Fibroblast of lung (primary cell): ENCODE results near the gene ASAP2. TPM values are rescaled to one million over a fixed set of nuclear protein-coding genes. Genes with fewer than 3 reads are reported as not detected.

ENCODE experiments used
- DNase-seq, 2 donors: peaks; one replicate each; pipeline versions ENCODE4 v3.0.0 to v3.0.0-alpha.2; 2010; ENCODE audit warnings: low read depth in 2 of 2
- H2AFZ ChIP-seq: 2 replicates; pipeline ENCODE4 v1.5.1; 2012; ENCODE audit warnings: low read length, control low read depth, inconsistent platforms
- H3K27ac ChIP-seq: 2 replicates; pipeline ENCODE4 v1.5.1; 2011; ENCODE audit warnings: low read length, control low read depth; ENCODE audit not compliant: insufficient read depth
- H3K27me3 ChIP-seq: 2 replicates; pipeline ENCODE4 v1.5.1; 2011; ENCODE audit warnings: mild to moderate bottlenecking, low read length; ENCODE audit not compliant: control insufficient read depth, insufficient read depth
- H3K36me3 ChIP-seq: 2 replicates; pipeline ENCODE4 v1.5.1; 2011; ENCODE audit warnings: low read length; ENCODE audit not compliant: control insufficient read depth, insufficient read depth
- H3K4me1 ChIP-seq: 2 replicates; pipeline ENCODE4 v1.5.1; 2011; ENCODE audit warnings: low read length; ENCODE audit not compliant: control insufficient read depth, insufficient read depth; ENCODE audit errors: extremely low read depth
- H3K4me2 ChIP-seq: 2 replicates; pipeline ENCODE4 v1.5.1; 2011; ENCODE audit warnings: low read length, control low read depth; ENCODE audit not compliant: insufficient read depth; ENCODE audit errors: extremely low read depth
- H3K4me3 ChIP-seq, 4 experiments: fragments of 200-600 bp in 1 of 4; sonication (generic) in 1 of 4; replicated peaks in 1 of 4; 2 replicates each; pipeline ENCODE4 v1.5.1; 2011 to 2016; ENCODE audit warnings: low read length in 4 of 4, low read depth in 3 of 4, mild to moderate bottlenecking in 3 of 4, control low read depth in 2 of 4, inconsistent platforms in 1 of 4, mixed read lengths in 1 of 4; ENCODE audit not compliant: insufficient read depth in 1 of 4; ENCODE audit errors: control extremely low read depth in 1 of 4
- H3K79me2 ChIP-seq: 2 replicates; pipeline ENCODE4 v1.5.1; 2012; ENCODE audit warnings: mild to moderate bottlenecking, low read length, inconsistent platforms; ENCODE audit not compliant: control insufficient read depth, insufficient read depth
- H3K9ac ChIP-seq: 2 replicates; pipeline ENCODE4 v1.5.1; 2011; ENCODE audit warnings: mild to moderate bottlenecking, low read length, control low read depth; ENCODE audit not compliant: insufficient read depth
- H3K9me3 ChIP-seq: 2 replicates; pipeline ENCODE4 v1.5.1; 2012; ENCODE audit warnings: low read depth, low read length; ENCODE audit not compliant: control insufficient read depth, insufficient read depth
- H4K20me1 ChIP-seq: 2 replicates; pipeline ENCODE4 v1.5.1; 2011; ENCODE audit warnings: low read length; ENCODE audit not compliant: control insufficient read depth, insufficient read depth; ENCODE audit errors: extremely low read depth
- CTCF ChIP-seq, 2 donors: IDR thresholded peaks in 1 of 2; conservative IDR thresholded peaks in 1 of 2; 1 replicate in 1 of 2; 2 replicates in 1 of 2; pipeline ENCODE4 v1.5.1; 2011 to 2012; ENCODE audit warnings: low read length in 2 of 2, control low read depth in 1 of 2, inconsistent platforms in 1 of 2, low read depth in 1 of 2, mild to moderate bottlenecking in 1 of 2
- EZH2 ChIP-seq: IDR thresholded peaks from 2 replicates; pipeline ENCODE4 v1.5.1; 2012; ENCODE audit warnings: low read length, control low read depth, mild to moderate bottlenecking; ENCODE audit errors: missing control alignments
- polyA plus RNA-seq, 2 donors: library from polyadenylated mRNA; depleted of rRNA in 1 of 2; stranded (reverse) in 1 of 2; unstranded in 1 of 2; fragments of >200 nt; gene quantifications; 2 replicates each; pipeline ENCODE4 v1.2.1, GENCODE V29; 2011 to 2012; ENCODE audit warnings: missing spikeins in 1 of 2
- total RNA-seq: library from RNA; depleted of rRNA; stranded (reverse); fragments of >200 nt; gene quantifications from 2 replicates; pipeline ENCODE4 v1.2.1, GENCODE V29; 2014

The ASAP2 gene
- total and polyA plus RNA-seq, 2 donors (not counting 1 experiment from before 2014, with no cell fraction given), result 19.2 to 19.9 TPM

GRCh38 chr2:9285385-9285920 lies 78.8 kb downstream of the ASAP2 start:
- no peaks in the 10 kb centered on the region for H3K79me2 ChIP-seq
- H3K36me3 ChIP-seq, result no peaks in the 10 kb centered on the region
- H3K4me1 ChIP-seq, result peaks cover 22% of the 10 kb centered on the region
- TF ChIP-seq CTCF (conservative IDR thresholded peaks at IDR 0.05 in 1 of 2, IDR thresholded peaks at IDR 0.05 in 1 of 2; ENCODE audit: low read depth in 1 of 2, low read length in 2 of 2) (no peak), EZH2 (no peak)
- no peaks in the 10 kb centered on the region for H3K27me3 ChIP-seq
- no peak overlapping the region for H3K9ac ChIP-seq
- H3K4me3 ChIP-seq, result no peak overlapping the region
- H3K9me3 ChIP-seq, result no peaks in the 10 kb centered on the region
- H3K27ac ChIP-seq, result no peak overlapping the region
- H4K20me1 ChIP-seq, result no peaks in the 10 kb centered on the region
- H3K4me2 ChIP-seq, result no peak overlapping the region
- DNase-seq, result peak in 1 of 2 donors; percentile 48
- no peak overlapping the region for H2AFZ ChIP-seq

GRCh38 chr2:9285921-9286320 lies 79.3 kb downstream of the ASAP2 start:
- Histone ChIP-seq H3K27me3 (no peaks in the 10 kb centered on the region), H3K36me3 (no peaks in the 10 kb centered on the region), H3K79me2 (no peaks in the 10 kb centered on the region), H3K9ac (no peak overlapping the region), H3K27ac (no peak overlapping the region), H2AFZ (no peak overlapping the region), H3K4me1 (peaks cover 22% of the 10 kb centered on the region), H3K4me3 (no peak overlapping the region), H4K20me1 (no peaks in the 10 kb centered on the region), H3K4me2 (no peak overlapping the region), H3K9me3 (no peaks in the 10 kb centered on the region)
- no peak for TF ChIP-seq EZH2
- TF ChIP-seq CTCF (conservative IDR thresholded peaks at IDR 0.05 in 1 of 2, IDR thresholded peaks at IDR 0.05 in 1 of 2; ENCODE audit: low read depth in 1 of 2, low read length in 2 of 2), result no peak
- DNase-seq, result no peak

GRCh38 chr2:9286554-9287399 lies 80.2 kb downstream of the ASAP2 start:
- Histone ChIP-seq H3K27ac (peak overlapping the region; percentile 84), H3K9me3 (no peaks in the 10 kb centered on the region), H2AFZ (no peak overlapping the region), H4K20me1 (no peaks in the 10 kb centered on the region), H3K9ac (no peak overlapping the region), H3K36me3 (no peaks in the 10 kb centered on the region), H3K27me3 (no peaks in the 10 kb centered on the region), H3K4me3 (no peak overlapping the region), H3K79me2 (peaks cover 5% of the 10 kb centered on the region), H3K4me2 (no peak overlapping the region), H3K4me1 (peaks cover 22% of the 10 kb centered on the region)
- no peak for TF ChIP-seq CTCF (conservative IDR thresholded peaks at IDR 0.05 in 1 of 2, IDR thresholded peaks at IDR 0.05 in 1 of 2; ENCODE audit: low read depth in 1 of 2, low read length in 2 of 2)
- TF ChIP-seq EZH2, result no peak
- DNase-seq, result peak in 1 of 2 donors; percentile 57
